ENCODE measurements around the gene SLC40A1.

The SLC40A1 gene

GRCh38 chr2:189583227-189584198 lies 2.9 kb upstream of the SLC40A1 start:
- no peak for TF ChIP-seq CTCF (IDR thresholded peaks at IDR 0.05; ENCODE audit: extremely low read depth, missing control alignments)
- no peak for DNase-seq (ENCODE audit: low spot score)

- DNase-seq (ENCODE audit: low spot score): no peak
- no peak for TF ChIP-seq CTCF (IDR thresholded peaks at IDR 0.05; ENCODE audit: extremely low read depth, missing control alignments)
Observed at GRCh38 chr2:189582809-189583192, 2.2 kb upstream of the SLC40A1 start.

- no peak for TF ChIP-seq CTCF (IDR thresholded peaks at IDR 0.05; ENCODE audit: extremely low read depth, missing control alignments)
- no peak for DNase-seq (ENCODE audit: low spot score)
Observed at GRCh38 chr2:189582140-189582808, 1.7 kb upstream of the SLC40A1 start.

- no peak for TF ChIP-seq CTCF (IDR thresholded peaks at IDR 0.05; ENCODE audit: extremely low read depth, missing control alignments)
- DNase-seq (ENCODE audit: low spot score): peak; percentile 28
Observed at GRCh38 chr2:189581354-189582139, 961 bp upstream of the SLC40A1 start.

- TF ChIP-seq CTCF (IDR thresholded peaks at IDR 0.05; ENCODE audit: extremely low read depth, missing control alignments): no peak
- DNase-seq (ENCODE audit: low spot score): peak; percentile 27
Observed at GRCh38 chr2:189580241-189580651, 340 bp downstream of the SLC40A1 start.

GRCh38 chr2:189579585-189580186 lies 900 bp downstream of the SLC40A1 start:
- DNase-seq (ENCODE audit: low spot score): no peak
- TF ChIP-seq CTCF (IDR thresholded peaks at IDR 0.05; ENCODE audit: extremely low read depth, missing control alignments): no peak

Data from GM20000 (cell line).